K562 (cell line): ENCODE measurements around the gene SMC1A. TPM values are rescaled to one million over a fixed set of nuclear protein-coding genes. Genes with fewer than 3 reads are reported as not detected.

Experiments used
- CBFA2T2 ChIP-seq: fragments of 450-650 bp; conservative IDR thresholded peaks from 2 replicates; pipeline ENCODE4 v1.6.1; 2017; ENCODE audit warnings: mild to moderate bottlenecking
- HIVEP1 ChIP-seq: fragments of 250-450 bp; sonication (Bioruptor Pico); IDR thresholded peaks from 2 replicates; pipeline ENCODE4 v1.4.0; 2020; ENCODE audit warnings: mild to moderate bottlenecking
- NR4A1 ChIP-seq, 2 experiments: fragments of 250-450 bp in 1 of 2; fragments of 450-650 bp in 1 of 2; sonication (Bioruptor Pico) in 1 of 2; IDR thresholded peaks; 2 replicates each; pipeline versions ENCODE4 v1.4.0 to v1.6.1; 2016 to 2020; ENCODE audit warnings: mild to moderate bottlenecking in 2 of 2, missing compliant biosample characterization in 1 of 2, missing genetic modification characterization in 1 of 2, moderate library complexity in 1 of 2
- RBM39 ChIP-seq: fragments of 200-400 bp; formaldehyde crosslinking; optimal IDR thresholded peaks from 2 replicates; pipeline ENCODE3; 2018; ENCODE audit warnings: low read depth, low read length
- STAT5B ChIP-seq: fragments of 250-450 bp; sonication (Bioruptor Pico); IDR thresholded peaks from 2 replicates; pipeline ENCODE4 v1.8.0; 2021; ENCODE audit warnings: mild to moderate bottlenecking, inconsistent platforms
- TAF9B ChIP-seq: fragments of 450-650 bp; IDR thresholded peaks from 2 replicates; pipeline ENCODE4 v1.6.1; 2018; ENCODE audit warnings: mild to moderate bottlenecking; ENCODE audit not compliant: partially characterized antibody
- TCF3 ChIP-seq: sonication (generic); formaldehyde crosslinking; IDR thresholded peaks from 2 replicates; pipeline ENCODE4 v1.4.0; 2020; ENCODE audit warnings: mild to moderate bottlenecking, missing genetic modification reagents
- ZNF24 ChIP-seq: fragments of 450-650 bp; IDR thresholded peaks from 2 replicates; pipeline ENCODE4 v1.6.1; 2016
- ZNF644 ChIP-seq: fragments of 200-800 bp; sonication (Bioruptor generic); IDR thresholded peaks from 2 replicates; pipeline ENCODE4 v1.6.1; 2016; ENCODE audit warnings: low read depth, missing genetic modification characterization, missing compliant biosample characterization
- polyA plus RNA-seq, 8 experiments: library from polyadenylated mRNA; depleted of rRNA in 4 of 8; stranded (reverse) in 5 of 8; unstranded in 3 of 8; fragments of >200 nt; fragmentation: Nextera tagmentation in 2 of 8; fragmentation: Illumina TruSeq in 1 of 8; extraction: Ambion mirVana in 2 of 8; extraction: Trizol in 1 of 8; gene quantifications; 2 replicates each; pipeline versions ENCODE4 v1.2.1 to v1.2.3, GENCODE V29; 2011 to 2014; ENCODE audit warnings: inconsistent platforms in 1 of 8, missing spikeins in 1 of 8
- total RNA-seq, 7 experiments: library from RNA; depleted of rRNA in 6 of 7; stranded (reverse); fragments of >200 nt in 6 of 7; fragmentation: Illumina TruSeq in 2 of 7; extraction: Trizol in 2 of 7; gene quantifications; 2 replicates each; pipeline versions ENCODE4 v1.2.1 to v1.2.3, GENCODE V29; 2011 to 2021; ENCODE audit warnings: low replicate concordance in 1 of 7
- TF ChIP-seq, protein P1 (sequence below): fragments of 250-450 bp; sonication (Bioruptor Pico); IDR thresholded peaks from 2 replicates; pipeline ENCODE4 v1.8.0; 2021; ENCODE audit warnings: moderate library complexity, mild to moderate bottlenecking, inconsistent platforms
- TF ChIP-seq, protein P2 (sequence below): fragments of 250-450 bp; sonication (Bioruptor Pico); IDR thresholded peaks from 2 replicates; pipeline ENCODE4 v1.5.0; 2021
- TF ChIP-seq, protein P3 (sequence below): sonication (generic); formaldehyde crosslinking; IDR thresholded peaks from 2 replicates; pipeline ENCODE4 v1.8.1; 2023; ENCODE audit warnings: missing genetic modification reagents, mild to moderate bottlenecking, borderline replicate concordance
- TF ChIP-seq, protein P4 (sequence below): sonication (generic); formaldehyde crosslinking; IDR thresholded peaks from 2 replicates; pipeline ENCODE4 v1.8.0; 2022; ENCODE audit warnings: mild to moderate bottlenecking, missing genetic modification reagents, borderline replicate concordance
- TF ChIP-seq, protein P5 (sequence below), 2 experiments: fragments of 250-450 bp in 1 of 2; fragments of 450-650 bp in 1 of 2; sonication (Bioruptor Pico) in 1 of 2; IDR thresholded peaks; 2 replicates each; pipeline versions ENCODE4 v1.6.1 to v1.8.0; 2016 to 2021; ENCODE audit warnings: mild to moderate bottlenecking in 2 of 2, moderate library complexity in 2 of 2, missing compliant biosample characterization in 1 of 2, missing genetic modification characterization in 1 of 2

Gene SMC1A
- total and polyA plus RNA-seq, 9 of the 15 experiments (the other 6 are each of a cell fraction or from before 2014, with no cell fraction given) = 28.5 to 126 (median 71.2) TPM

DNA sequence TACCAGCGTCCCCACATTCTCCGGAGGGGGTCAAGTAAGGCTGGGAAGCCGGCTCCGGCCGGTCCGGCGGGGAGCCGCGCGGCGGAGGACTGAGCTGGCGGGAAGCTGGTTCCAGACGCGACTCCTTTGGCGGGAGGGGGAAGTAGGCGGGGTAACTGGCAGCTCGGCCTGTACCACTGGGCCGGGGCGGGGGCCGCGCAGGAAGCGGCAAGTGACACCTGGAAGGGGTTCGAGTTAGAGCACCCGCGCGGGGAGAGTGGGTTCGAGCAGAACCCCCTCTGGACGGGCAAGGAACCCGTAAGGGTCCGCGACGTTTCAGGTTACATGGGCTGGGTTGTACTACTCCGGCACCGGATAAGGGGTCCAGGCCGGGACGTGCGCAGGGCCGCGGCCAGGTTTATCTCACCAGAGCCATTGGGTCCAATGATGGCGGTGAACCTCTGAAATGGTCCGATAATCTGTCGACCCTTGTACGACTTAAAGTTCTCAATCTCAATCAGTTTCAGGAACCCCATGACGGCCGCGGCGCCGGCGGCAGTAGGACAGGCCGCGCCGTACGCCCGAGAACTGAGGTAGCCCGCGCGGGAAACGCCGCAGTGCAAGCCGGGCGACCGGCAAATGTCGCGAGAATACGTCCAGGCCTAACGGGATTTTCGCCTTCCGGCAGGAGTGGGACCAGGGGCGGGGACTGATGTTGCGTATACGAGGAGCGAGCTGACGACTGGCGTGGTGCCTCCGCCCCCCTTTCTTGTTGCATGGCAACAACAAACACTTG lies at the start of gene SMC1A (continued):
- TF ChIP-seq TCF3 (CRISPR knock-in tag) = no peak
- TF ChIP-seq, protein P1, sequence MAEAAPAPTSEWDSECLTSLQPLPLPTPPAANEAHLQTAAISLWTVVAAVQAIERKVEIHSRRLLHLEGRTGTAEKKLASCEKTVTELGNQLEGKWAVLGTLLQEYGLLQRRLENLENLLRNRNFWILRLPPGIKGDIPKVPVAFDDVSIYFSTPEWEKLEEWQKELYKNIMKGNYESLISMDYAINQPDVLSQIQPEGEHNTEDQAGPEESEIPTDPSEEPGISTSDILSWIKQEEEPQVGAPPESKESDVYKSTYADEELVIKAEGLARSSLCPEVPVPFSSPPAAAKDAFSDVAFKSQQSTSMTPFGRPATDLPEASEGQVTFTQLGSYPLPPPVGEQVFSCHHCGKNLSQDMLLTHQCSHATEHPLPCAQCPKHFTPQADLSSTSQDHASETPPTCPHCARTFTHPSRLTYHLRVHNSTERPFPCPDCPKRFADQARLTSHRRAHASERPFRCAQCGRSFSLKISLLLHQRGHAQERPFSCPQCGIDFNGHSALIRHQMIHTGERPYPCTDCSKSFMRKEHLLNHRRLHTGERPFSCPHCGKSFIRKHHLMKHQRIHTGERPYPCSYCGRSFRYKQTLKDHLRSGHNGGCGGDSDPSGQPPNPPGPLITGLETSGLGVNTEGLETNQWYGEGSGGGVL (CRISPR knock-in tag) = no peak
- no peak for TF ChIP-seq HIVEP1
- peak; percentile 55 for TF ChIP-seq RBM39
- TF ChIP-seq ZNF644 = no peak
- TF ChIP-seq, protein P2, sequence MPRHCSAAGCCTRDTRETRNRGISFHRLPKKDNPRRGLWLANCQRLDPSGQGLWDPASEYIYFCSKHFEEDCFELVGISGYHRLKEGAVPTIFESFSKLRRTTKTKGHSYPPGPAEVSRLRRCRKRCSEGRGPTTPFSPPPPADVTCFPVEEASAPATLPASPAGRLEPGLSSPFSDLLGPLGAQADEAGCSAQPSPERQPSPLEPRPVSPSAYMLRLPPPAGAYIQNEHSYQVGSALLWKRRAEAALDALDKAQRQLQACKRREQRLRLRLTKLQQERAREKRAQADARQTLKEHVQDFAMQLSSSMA = no peak
- no peak for TF ChIP-seq ZNF24
- TF ChIP-seq, protein P3, sequence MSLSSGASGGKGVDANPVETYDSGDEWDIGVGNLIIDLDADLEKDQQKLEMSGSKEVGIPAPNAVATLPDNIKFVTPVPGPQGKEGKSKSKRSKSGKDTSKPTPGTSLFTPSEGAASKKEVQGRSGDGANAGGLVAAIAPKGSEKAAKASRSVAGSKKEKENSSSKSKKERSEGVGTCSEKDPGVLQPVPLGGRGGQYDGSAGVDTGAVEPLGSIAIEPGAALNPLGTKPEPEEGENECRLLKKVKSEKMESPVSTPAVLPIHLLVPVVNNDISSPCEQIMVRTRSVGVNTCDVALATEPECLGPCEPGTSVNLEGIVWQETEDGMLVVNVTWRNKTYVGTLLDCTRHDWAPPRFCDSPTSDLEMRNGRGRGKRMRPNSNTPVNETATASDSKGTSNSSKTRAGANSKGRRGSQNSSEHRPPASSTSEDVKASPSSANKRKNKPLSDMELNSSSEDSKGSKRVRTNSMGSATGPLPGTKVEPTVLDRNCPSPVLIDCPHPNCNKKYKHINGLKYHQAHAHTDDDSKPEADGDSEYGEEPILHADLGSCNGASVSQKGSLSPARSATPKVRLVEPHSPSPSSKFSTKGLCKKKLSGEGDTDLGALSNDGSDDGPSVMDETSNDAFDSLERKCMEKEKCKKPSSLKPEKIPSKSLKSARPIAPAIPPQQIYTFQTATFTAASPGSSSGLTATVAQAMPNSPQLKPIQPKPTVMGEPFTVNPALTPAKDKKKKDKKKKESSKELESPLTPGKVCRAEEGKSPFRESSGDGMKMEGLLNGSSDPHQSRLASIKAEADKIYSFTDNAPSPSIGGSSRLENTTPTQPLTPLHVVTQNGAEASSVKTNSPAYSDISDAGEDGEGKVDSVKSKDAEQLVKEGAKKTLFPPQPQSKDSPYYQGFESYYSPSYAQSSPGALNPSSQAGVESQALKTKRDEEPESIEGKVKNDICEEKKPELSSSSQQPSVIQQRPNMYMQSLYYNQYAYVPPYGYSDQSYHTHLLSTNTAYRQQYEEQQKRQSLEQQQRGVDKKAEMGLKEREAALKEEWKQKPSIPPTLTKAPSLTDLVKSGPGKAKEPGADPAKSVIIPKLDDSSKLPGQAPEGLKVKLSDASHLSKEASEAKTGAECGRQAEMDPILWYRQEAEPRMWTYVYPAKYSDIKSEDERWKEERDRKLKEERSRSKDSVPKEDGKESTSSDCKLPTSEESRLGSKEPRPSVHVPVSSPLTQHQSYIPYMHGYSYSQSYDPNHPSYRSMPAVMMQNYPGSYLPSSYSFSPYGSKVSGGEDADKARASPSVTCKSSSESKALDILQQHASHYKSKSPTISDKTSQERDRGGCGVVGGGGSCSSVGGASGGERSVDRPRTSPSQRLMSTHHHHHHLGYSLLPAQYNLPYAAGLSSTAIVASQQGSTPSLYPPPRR (CRISPR knock-in tag) = no peak
- TF ChIP-seq, protein P4, sequence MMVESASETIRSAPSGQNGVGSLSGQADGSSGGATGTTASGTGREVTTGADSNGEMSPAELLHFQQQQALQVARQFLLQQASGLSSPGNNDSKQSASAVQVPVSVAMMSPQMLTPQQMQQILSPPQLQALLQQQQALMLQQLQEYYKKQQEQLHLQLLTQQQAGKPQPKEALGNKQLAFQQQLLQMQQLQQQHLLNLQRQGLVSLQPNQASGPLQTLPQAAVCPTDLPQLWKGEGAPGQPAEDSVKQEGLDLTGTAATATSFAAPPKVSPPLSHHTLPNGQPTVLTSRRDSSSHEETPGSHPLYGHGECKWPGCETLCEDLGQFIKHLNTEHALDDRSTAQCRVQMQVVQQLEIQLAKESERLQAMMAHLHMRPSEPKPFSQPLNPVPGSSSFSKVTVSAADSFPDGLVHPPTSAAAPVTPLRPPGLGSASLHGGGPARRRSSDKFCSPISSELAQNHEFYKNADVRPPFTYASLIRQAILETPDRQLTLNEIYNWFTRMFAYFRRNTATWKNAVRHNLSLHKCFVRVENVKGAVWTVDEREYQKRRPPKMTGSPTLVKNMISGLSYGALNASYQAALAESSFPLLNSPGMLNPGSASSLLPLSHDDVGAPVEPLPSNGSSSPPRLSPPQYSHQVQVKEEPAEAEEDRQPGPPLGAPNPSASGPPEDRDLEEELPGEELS (CRISPR knock-in tag) = no peak
- peak; percentile 52 for TF ChIP-seq TAF9B
- no peak for TF ChIP-seq CBFA2T2
- no peak for TF ChIP-seq STAT5B
- no peak for TF ChIP-seq NR4A1 (CRISPR knock-in tag; IDR thresholded peaks at IDR 0.05)
- no peak for TF ChIP-seq NR4A1 (tag; IDR thresholded peaks at IDR 0.05)
- TF ChIP-seq, protein P5, sequence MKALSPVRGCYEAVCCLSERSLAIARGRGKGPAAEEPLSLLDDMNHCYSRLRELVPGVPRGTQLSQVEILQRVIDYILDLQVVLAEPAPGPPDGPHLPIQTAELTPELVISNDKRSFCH (CRISPR knock-in tag; IDR thresholded peaks at IDR 0.05) = no peak
- TF ChIP-seq, protein P5 (tag; IDR thresholded peaks at IDR 0.05) = 0 out of 2 replicates have a peak, but pooled peaks have one; percentile 29
